HL-60/S4 treated with retinoic acid at 250 ng/mL for 4 days and 3 days (cell line): ENCODE measurements around the gene ENOX1.

Experiments
- in situ Hi-C: fragments of 300-500 bp; cut with MboI; formaldehyde crosslinking; loops from 2 replicates; pipeline ENCODE4 v1.7.0; 2022; ENCODE audit warnings: low sequenced_read_pairs

ENOX1 gene

DNA sequence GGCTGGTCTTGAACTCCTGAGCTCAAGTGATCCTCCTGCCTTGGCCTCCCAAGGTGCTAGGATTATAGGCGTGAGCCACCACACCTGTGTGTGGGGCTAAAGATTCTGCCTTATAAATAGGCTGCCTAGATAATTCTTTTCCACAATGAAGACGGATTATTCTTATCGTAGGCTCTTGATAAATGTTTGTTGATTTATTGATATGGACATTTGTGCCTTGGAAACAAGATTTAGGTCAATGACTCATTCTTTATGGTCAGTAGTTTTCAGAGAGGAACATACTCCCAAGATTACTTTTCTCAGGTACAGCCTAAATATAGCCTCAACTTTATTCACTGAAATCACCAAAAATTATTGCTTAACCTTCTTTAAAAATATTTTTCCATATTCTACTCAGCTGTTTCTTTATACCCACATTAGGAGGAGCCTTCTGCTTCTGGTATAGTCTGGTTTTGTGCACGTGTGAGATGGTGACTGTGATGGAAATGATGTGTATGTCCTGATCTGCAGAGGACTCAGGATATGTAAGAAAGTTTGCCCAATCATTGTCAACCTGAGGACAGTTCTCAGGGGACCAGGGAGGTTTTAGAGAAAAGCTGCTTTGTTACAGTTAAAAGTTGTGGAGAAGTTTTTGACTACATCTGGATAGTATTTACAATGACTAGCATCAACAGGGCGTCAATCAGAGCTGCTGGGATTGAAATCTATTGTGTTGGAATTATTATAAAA lies 554.5 kb downstream of the ENOX1 start:
- in situ Hi-C loops = no loop called here

DNA sequence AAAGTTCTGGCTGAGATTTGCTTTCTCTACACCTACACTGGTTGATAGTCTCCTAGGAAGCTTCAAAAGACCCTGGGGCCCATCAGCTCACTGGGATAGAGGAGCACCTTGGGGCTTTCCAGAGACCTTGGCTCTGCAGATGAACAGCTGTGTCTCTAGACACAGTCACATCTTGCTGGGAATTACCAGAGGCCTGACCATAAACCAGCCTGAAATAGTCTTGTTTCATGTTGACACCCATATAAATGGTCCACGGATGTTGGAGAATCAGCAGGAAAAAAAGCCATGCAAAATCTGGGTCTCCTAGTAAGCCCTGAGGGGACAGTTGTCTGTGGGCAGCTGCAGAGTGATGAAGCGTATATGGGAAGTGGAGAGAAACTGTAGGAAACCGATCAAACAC lies 555.8 kb downstream of the ENOX1 start:
- in situ Hi-C loops = no loop called here

DNA sequence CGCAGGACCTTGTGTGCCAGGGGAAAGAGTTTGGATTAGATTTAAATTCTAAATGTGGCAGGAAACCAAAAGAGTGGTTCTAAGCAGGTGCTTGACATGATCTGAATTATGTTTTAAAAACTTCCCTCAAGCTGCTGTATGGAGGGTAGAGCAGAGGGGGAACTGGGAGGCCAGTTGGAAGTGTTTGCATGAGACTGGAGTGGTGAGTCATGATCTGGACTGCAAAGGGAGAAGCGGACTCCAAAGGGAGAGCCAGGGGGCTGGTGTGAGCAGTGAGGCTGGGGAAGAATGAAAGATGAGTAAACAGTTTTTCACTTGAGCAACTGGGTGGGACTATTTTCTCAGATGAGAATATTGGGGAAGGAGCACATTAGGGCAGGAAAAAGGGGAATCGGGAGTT lies 557.3 kb downstream of the ENOX1 start:
- in situ Hi-C loops = no loop called here

DNA sequence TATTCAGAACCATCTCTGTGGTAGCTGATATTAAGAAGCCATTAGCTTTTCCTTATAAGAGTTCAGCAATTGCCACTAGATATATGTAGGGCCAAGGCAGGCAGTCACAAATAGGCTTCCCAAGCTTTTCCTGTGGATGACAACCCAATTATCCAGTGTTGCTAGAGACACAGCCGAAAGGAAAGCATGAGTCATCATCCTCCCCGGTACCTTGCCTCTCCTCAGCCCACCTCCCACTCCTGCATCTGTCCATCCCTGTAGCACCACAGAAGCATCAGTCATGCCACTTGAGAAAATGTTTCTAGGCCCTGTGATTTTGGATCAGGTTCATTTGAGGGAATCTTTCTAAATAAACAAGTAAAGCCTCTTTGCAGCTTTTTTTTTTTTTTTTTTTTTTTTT lies 559.1 kb downstream of the ENOX1 start:
- in situ Hi-C loops = no loop called here

DNA sequence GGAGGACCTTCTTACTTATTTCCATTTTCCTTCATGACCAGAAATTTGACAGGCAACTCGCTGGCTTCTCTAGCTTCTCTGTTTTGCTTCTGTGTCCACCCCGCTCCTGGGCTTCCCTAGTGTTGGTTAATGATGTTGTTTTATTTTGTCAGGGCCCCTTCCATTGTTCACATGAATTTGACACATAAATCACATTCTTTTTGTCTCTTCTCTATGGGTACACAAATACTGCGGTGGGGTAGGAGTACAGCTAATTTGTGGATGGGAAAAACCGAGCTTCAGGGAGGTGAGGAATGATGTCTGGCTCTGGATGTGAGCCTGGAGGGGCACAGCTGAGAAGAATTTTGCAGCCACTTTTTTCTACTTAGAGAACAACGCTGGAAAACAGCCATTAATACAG lies 563.6 kb downstream of the ENOX1 start:
- in situ Hi-C loops = no loop called here

DNA sequence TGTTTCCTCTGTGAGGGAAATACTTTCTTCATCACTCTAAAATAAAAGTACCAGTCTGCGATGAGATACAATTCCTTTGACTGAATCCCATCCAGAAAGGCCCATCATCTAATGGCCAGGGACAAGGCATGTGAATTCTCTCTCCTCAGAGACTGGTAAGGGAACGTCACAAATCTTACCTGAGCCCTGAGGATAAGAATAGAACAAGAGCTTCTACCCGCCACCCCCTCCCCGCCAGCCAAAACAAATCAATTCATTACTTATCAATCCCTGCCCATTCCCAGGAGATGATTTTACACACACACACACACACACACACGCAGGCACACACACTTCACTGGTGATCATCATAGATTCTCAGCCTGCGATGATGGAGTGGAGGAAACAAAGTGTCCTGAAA lies 564.7 kb downstream of the ENOX1 start:
- in situ Hi-C loops = no loop called here

DNA sequence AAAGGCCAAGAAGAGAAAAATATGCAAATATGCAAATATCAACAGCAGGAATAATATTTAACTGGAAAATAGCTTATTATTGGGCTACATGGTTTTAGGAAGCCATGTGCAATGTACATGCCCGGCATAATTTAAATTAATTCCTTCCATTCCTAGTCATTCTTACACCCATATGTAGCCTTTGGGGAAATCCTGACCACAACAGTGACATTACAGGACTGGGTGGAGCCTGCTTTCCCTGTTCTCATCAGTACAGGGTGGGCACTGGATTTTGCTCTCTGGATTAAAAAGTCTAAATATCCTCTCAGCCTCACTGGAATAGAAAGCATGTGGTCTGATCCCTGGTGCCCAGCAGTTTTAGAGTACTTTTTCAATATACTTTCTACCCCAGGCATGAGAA lies 565.2 kb downstream of the ENOX1 start:
- in situ Hi-C loops = no loop called here

DNA sequence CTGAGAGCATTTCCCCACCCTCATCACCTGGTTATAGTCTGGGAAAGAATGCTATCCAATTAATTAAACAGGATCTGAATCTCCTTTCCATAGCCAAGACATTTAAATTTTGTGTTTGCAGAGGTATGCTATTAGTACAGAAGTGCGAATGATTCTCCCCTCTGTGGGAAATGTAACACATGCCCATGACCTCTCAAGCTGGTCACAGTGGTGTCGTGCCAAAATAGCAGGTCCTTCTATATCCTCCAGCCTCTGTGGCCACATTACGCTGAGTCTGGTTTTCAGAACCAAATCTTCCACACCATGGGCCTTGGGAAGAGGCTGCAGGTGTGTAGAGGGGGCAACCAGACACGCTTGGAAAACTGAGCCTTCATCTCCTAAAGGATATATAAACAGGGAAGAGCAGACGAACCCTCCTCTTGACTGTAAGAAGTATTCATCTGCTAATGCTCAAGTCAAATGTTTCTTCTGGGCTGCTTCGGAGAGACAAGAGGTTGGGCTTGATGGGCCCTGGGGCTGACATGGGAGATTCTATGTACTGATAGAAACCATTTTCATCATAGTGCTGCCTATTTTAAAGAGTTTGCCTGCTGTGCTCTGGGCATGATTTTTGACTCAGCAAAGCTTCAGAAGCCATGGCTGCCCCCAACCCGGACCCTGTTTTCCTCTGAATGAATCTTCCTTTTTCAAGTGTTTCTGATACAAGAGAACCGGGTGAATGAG lies 565.7 kb downstream of the ENOX1 start:
- in situ Hi-C loops = no loop called here

DNA sequence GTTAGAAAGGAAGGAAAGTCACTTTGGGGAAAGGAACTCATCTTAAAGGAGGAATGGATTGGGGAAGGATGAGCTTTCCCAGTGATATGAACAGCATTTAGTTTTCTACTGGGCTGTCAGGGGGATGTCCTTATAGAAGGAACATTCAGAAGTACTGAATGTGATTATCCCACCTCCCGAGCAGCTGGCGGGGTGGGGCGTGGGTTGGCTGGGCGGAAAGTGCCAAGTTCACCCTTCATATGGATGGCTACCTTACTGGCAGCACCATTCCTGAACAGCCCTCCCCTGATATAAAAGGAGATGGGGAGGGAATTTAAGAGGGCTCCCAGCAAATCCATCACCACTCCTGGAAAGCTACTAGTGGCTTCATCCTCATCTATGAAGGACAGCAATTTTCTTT lies 572.6 kb downstream of the ENOX1 start:
- in situ Hi-C loops = no loop called here

DNA sequence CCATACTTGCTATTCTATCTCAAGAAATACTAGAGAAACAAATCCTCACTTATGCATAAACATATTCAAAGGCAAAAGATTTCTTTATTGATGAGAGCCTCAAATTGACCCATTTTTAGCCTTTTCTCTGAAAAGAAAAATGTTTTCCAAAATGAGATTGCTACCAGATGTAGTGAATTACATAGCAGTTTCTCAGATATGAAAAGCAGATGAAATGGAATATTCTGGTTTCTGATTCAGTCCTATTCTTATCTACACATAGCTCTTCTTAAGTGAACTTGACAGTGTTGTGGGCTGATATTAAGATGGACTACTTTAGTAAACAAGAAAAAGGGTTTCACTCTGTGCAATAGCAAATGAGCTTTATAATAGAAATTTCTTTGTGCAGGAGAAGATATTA lies 579.9 kb downstream of the ENOX1 start:
- in situ Hi-C loops = no loop called here

DNA sequence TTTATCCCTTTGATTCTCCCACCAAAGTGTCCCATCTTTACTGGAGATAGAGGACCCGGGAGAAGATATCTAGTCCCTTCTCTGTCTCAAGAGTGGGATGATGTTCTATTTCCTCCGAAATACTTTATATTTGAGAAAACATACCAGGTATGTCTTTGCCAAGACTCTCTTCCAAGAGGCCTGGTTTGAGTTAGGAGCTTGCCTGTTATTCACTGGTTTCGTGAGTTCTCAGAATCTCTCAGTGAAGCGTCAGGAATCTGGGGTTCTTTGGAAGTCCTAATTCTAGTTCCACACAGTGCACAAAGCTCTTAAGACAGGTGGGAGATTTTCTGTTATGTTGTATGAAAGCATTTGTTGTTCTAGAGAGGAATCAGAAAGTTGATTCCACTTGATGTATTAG lies 581.4 kb downstream of the ENOX1 start:
- in situ Hi-C loops = no loop called here

DNA sequence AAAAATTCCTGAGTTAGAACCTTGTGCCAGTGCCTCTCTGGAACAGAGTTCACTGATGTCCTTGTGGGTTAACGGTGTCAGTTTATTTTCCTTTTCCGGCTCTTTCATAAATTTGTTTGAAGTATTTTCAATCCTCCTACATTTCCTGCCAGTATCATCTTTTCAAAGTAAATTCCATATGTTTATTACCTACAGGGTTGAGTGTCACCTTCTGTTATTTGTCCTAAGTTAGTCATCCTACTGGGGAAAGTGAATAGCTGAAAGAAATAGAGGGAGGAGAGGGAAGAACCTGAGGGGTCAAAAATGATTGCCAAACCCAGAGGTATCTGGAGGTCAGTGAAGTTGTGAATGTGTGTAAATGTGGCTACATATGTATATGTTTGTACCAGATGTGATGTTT lies 582.2 kb downstream of the ENOX1 start:
- in situ Hi-C loops = no loop called here

DNA sequence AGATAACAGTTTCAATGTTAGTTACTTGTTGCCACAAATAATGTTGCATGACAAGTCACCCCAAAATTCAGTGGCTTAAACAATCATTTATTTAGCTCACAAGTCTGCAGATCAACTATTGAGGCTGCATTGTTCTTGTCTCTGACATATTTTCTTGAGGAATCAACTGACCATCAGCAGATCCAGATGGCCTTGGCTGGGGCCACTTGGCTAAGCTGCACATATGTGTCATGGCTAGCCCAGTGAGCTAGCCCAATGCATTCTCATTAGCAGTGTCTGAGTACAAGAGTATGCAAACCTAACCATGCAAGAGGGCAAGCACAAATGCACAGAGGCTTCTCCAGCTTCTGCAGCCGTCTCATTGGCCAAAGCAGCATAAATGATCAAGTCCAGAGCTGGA lies 583.0 kb downstream of the ENOX1 start:
- in situ Hi-C loops = no loop called here

DNA sequence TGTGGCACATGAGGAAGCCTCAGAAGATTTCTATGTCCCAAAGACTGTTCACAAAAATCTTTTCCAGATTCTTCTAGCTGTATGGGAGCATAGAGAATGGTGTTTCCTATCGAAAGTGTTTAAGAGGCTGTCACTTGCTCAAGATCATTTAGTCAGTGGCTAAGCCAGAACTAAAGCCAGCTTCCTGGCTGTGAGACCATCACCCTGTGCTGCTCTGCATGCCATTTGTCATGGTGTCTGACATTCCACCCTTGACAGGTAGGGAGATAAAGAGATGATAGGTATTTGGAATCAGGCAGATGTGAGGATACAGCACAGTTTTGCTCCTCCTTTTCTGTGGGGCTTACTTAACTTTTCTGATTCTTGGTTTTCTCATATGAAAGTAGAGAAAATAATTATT lies 586.0 kb downstream of the ENOX1 start:
- in situ Hi-C loops = no loop called here

DNA sequence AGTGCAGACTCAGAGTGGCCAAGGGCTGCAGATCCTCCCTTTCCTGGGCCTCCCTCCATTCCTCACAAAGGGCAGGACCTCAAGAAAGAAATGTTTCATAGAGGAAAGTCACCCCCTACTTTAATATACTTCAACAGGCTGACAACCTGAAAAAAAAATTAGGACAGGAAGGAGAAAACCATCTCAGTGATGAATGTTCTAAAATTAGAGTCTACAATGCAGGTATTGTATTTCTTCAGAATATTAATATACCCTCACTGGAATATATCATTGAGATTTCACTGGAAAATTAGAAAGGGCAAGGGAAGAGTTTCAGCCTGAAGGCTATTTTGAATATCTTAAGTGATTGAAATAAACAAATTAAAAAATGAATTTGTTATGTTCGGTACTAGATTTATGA lies 586.5 kb downstream of the ENOX1 start:
- in situ Hi-C loops = no loop called here

DNA sequence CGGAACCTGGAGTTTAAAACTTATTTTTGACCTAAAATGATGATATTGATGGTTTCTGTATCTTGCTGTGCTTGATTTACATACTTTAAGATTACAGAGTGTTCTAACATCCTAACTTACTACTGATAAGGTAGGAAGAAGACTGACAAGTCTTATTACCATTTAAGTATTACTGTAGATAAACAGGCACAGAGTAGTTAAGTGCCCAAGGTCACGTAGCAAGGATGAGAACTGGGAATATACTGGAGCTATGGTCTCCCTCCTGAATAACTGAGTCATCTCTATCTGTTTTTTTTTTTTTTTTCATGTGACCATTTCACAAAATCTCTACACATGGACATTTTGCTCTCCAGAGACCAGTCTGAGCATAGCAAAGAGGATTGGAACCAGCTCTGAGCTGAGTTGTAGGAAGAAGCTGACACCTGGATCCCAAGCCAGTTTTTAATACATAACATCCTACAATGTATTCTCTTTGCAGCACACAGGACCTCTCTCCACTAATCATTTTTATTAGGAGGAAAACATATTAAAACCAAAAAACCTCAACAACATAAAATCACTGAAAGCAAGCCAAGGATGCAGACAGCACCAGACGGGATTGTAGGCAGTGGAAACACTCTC lies 589.9 kb downstream of the ENOX1 start:
- in situ Hi-C loops = no loop called here

DNA sequence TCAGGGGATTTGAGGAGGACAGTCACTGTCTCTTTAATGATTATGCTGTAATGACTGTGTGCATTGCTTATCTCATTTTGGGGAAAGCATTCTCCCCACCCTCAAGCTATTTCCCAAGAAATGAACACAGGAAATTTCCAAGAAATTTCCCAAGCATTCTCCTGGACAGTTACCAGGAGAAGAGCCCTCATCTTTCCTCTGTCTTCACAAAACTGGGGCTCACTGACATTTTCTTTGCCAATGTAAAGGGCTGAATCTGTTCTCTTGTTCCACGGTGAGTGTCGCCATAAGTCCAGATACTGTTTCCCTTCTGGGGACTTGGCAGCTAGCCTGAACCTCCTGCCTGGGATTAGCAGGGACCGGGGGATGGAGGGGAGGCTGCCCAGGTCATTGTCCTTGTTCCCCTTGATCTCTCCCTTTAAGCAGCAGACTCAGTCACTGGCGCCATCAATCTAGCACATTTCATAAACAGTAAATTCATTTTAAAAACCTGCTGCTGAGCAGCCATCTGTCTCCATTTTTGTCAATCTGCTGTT lies 590.6 kb downstream of the ENOX1 start:
- in situ Hi-C loops = no loop called here

DNA sequence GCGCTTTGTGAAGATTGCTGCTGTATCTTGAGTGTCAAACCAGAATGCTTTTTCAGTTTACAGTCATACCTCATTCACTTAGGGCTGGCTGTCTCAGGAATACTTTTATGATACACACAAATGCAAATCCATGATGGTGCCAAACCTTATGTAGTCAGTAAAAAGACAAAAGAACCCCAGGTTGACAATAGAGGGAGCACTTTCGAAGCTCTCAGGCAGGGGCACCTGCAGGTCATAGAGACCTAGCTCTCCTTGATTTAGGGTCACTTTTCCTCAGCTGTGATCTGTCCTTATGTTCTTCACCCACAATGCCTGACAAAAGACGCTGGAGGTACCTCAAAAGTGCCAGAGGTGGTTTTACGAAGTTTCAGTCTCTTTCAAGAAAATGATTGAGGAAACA lies 591.2 kb downstream of the ENOX1 start:
- in situ Hi-C loops = no loop called here

DNA sequence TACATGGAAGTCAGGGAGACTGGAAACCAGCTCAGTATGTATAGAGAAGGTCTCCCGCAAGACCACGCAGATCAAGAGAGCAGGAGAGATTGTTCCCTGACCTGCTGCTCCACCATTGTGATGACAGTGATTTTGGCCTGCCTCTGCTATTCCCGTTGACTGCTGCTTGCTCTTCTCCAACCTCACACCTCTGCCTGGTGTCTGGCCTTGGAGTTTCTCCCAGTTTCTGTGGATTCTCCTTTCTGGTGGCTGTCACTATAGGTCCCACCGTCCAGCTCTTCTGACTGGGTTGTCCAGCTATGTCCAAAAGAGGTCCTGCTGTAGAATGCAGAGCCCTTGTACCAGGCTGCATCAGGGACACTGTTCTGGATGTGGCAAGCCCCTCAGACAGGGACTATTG lies 591.7 kb downstream of the ENOX1 start:
- in situ Hi-C loops = no loop called here

DNA sequence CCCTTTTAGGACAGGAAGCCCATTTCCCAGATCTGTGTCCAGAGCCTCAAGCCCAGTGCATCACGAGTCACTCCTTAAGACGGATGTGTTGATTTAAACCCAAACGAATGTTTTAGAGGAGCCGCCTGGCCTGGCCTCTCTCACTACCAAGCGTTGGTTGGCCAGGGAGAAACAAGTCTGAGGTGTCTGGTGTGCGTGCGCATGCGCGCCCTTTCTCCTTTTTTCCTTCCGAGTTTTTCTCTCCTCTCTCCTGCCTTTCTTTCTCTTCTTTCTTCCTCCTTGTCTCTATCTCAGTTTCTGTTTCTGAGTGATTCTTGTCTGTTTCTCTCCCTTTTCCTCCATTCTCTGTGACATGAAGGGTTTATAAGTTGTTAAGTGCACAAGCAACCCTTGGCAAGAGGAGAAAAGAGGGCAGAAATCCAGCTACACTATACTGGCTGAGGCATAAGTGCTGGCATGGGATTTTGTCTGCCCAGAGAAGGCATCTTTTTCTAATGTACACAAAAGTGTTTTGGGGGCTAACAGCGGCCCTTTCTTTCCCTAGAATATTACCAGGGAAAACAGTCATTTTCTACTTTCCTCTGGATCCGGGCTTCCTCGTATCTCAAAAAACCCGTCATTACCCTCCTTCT lies 592.9 kb downstream of the ENOX1 start:
- in situ Hi-C loops = no loop called here

DNA sequence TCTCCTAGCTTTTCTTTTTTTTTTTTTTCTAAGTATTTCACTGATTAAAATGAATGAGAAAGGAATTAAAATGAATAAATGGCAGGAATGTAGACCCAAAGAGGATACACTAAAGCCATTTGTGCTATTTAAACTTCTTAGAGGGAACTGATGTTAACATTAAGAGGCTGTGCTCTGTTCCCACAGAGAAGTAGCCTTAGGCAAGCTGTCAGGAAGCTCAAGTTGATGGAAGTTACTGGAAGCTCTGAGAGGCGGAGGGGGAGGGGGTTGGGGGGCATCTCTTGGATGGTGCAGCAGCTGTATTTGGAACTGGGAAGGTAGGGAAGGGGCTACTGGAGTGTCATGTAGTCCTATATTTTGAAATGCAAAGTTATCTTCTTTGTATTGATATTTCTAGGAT lies 595.2 kb downstream of the ENOX1 start:
- in situ Hi-C loops = no loop called here

DNA sequence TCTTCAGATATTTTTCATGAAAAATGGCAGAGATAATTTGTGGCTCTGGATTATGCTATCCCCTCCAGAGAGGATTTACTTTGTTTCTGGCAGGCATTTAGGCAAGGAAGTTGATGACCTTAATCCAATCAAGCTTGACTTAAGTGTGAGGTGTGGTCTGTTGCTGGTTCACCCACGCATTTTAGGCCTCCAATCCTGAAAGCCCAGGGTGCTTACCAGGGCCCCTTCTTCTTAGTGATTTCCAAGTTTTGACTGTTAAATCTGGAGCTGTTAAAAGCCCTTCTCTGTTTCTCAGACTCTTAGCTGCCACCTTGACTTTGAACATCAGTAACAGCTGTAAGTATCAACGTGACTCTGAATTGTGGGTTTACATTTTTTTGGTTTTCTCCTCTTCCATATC lies 601.5 kb downstream of the ENOX1 start:
- in situ Hi-C loops = no loop called here
